Measurements from ENCODE around the gene LACTBL1. TPM values are rescaled to one million over a fixed set of nuclear protein-coding genes. Genes with fewer than 3 reads are reported as not detected.
"Not testable (repeated sequence)": the region's sequence is repeated elsewhere in the genome, so short reads cannot be mapped to it uniquely, and the experiment has no call there.

LACTBL1 gene
- total RNA-seq, 1 donor = not detected

- DNase-seq (ENCODE audit: low read depth in 2 of 3, low spot score in 2 of 3) = not testable (repeated sequence)
Measured at GRCh38 chr1:22945171-22945570, 27.5 kb downstream of the LACTBL1 start.

DNA sequence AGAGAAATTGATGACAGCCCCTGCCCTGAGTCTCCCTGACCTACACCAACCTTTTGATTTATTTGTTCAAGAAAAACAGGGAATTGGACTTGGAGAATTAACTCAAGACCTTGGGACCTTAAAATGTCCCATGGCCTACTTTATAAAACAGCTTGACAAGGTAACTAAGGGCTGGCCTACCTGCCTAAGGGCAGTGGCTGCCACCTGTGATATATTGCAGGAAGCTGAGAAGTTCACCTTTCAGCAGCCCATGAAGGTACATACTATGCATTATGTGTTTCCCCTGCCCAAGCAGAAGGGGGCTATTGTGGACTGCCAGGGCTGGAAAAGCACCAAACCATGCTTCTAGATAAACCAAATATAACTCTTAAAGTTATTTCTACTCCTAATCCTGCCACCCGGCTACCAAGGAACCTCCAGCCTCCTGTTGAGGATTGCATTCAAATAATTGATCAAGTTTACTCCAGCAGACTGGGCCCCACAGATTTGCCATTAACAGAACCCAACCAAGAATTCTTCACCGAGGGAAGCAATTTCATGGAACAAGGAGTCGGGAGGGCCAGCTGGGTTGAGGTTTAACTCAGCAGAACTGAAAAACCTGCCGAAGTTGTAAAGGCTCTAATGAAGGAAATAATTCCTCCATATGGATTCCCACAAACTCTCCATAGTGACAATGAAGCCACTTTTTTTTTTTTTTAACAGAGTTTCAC, 28.2 kb downstream of the LACTBL1 start:
- no peak for DNase-seq (ENCODE audit: low read depth in 2 of 3, low spot score in 2 of 3)

DNA sequence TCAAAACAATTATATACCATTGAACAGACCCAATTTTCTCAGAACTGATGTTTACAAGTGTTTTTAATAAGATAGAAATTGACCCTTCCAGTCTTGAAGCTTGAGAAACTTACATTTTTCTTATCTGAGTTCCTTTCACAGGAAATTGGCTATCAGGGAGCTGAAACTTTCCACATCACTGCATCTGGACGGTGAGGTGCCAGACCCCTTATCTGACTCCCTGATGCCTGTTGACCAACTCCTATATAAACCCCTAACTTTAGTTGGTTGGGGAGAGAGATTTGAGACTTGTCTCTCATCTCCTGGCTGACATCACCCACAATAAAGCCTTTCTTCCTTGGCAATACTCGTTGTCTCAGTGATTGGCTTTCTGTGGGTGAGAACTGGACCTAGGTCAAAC, 31.4 kb downstream of the LACTBL1 start:
- no peak for DNase-seq (ENCODE audit: low read depth in 2 of 3, low spot score in 2 of 3)

- DNase-seq (ENCODE audit: low read depth in 2 of 3, low spot score in 2 of 3) = no peak
Measured at GRCh38 chr1:22936681-22937080, 36.0 kb downstream of the LACTBL1 start.

- DNase-seq (ENCODE audit: low read depth in 2 of 3, low spot score in 2 of 3) = no peak
Measured at GRCh38 chr1:22935433-22935832, 37.2 kb downstream of the LACTBL1 start.

GRCh38 chr1:22932803-22933470, 39.7 kb downstream of the LACTBL1 start:
- no peak for DNase-seq (ENCODE audit: low read depth in 2 of 3, low spot score in 2 of 3)

- DNase-seq (ENCODE audit: low read depth in 2 of 3, low spot score in 2 of 3) = peak in 2 of 3 donors; percentile 46 to 59
Measured at GRCh38 chr1:22930240-22930912, 42.3 kb downstream of the LACTBL1 start.

- no peak for DNase-seq (ENCODE audit: low read depth in 2 of 3, low spot score in 2 of 3)
Measured at GRCh38 chr1:22925111-22925510, 47.6 kb downstream of the LACTBL1 start.

DNA sequence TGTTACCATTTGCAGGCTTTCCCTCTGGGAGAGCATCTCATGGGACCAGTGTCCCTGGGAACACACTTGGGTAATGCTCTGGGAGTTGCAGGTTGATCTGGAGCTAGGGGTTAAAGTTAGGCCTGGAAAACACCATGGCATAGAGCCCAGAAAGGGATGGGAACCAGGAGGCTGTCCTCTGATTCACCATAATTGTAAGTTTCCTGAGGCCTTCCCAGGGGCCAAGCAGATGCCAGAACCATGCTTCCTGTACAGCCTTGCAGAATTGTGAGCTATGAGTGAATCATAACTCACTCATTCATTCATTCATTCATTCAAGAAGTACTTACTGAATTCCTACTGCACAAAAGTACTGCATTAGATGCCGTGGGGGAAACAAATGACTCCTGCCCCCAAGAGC, 50.0 kb downstream of the LACTBL1 start:
- no peak for DNase-seq (ENCODE audit: low read depth in 2 of 3, low spot score in 2 of 3)

- DNase-seq (ENCODE audit: low read depth in 2 of 3, low spot score in 2 of 3) = no peak
Measured at GRCh38 chr1:22921452-22922126, 51.1 kb downstream of the LACTBL1 start.

GRCh38 chr1:22920734-22921451, 51.8 kb downstream of the LACTBL1 start:
- DNase-seq (ENCODE audit: low read depth in 2 of 3, low spot score in 2 of 3) = no peak

DNA sequence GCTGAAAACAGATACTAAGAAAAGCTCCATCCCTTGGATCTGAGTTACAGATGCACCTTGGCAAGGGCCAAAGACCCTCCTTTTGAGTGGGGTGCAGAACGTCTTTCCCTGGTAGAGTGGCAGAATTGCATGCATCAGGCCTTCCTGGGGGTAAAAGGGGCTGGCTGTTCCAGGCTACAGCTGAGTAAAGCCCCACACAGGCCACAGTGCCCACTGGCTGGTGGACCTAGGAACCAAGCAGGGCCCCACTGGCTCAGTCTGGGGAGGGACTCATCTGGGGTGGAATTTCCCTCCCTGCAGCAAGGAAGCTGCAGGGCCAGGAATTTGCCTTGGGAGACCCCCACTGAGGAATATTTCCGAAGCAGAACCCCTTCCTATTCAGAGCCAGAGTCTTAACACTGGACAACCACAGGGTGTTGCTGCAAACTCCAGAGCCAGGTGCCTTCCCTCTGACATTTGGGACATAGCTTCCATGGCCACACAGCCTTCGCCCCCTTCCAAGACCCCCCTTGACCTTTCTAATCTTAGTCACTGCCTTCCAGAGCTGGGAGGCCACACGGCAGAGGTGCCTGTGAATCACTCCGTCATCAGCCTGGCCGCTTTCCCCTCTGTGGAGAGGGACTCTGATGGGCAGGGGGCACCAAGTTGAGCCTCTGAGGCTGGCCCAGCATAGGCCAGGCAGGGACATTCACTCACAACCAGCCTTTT, 52.5 kb downstream of the LACTBL1 start:
- DNase-seq (ENCODE audit: low read depth in 2 of 3, low spot score in 2 of 3) = no peak

GRCh38 chr1:22919341-22920025, 53.2 kb downstream of the LACTBL1 start:
- no peak for DNase-seq (ENCODE audit: low read depth in 2 of 3, low spot score in 2 of 3)

GRCh38 chr1:22918644-22919043, 54.0 kb downstream of the LACTBL1 start:
- DNase-seq (ENCODE audit: low read depth in 2 of 3, low spot score in 2 of 3) = no peak

DNA sequence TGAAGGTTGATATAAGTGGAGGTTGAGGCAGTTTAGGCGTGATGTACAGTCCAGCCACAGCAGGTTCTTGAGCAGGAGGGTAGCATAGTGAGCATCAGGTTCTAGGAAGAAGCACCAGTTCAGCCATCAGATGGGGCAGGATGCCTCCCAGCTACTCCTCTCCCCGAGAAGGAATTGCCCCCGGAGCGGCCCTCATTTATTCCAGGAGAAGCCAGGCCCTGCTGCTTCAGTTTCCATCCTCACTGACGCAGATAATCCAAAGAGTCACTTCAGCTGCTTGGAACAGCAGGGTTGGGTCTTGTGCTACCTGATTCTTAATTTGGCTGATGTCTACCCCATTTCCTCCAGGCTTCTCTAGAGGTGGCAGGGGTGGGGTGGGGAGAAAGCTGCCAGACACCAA, 54.7 kb downstream of the LACTBL1 start:
- DNase-seq (ENCODE audit: low read depth in 2 of 3, low spot score in 2 of 3) = no peak

GRCh38 chr1:22916471-22916820, 56.2 kb downstream of the LACTBL1 start:
- peak in 2 of 3 donors; percentile 6 to 9 for DNase-seq (ENCODE audit: low read depth in 2 of 3, low spot score in 2 of 3)

GRCh38 chr1:22915816-22916470, 56.7 kb downstream of the LACTBL1 start:
- DNase-seq (ENCODE audit: low read depth in 2 of 3, low spot score in 2 of 3) = no peak

GRCh38 chr1:22915231-22915630, 57.4 kb downstream of the LACTBL1 start:
- DNase-seq (ENCODE audit: low read depth in 2 of 3, low spot score in 2 of 3) = no peak

- no peak for DNase-seq (ENCODE audit: low read depth in 2 of 3, low spot score in 2 of 3)
Measured at GRCh38 chr1:22914633-22915217, 57.9 kb downstream of the LACTBL1 start.

Measured in hematopoietic multipotent progenitor cell (in vitro differentiated cells).